ENCODE measurements around the gene ZNF550. TPM values are rescaled to one million over a fixed set of nuclear protein-coding genes. Genes with fewer than 3 reads are reported as not detected.

The ZNF550 gene
- total RNA-seq: 6.6 and 8.3 TPM in 2 replicates

GRCh38 chr19:57559404-57560025 lies at the start of gene ZNF550:
Gene ZNF550, minus strand, starts transcription at chr19:57559863. Its CDS starts 181 bp downstream, at chr19:57559682.

DNA sequence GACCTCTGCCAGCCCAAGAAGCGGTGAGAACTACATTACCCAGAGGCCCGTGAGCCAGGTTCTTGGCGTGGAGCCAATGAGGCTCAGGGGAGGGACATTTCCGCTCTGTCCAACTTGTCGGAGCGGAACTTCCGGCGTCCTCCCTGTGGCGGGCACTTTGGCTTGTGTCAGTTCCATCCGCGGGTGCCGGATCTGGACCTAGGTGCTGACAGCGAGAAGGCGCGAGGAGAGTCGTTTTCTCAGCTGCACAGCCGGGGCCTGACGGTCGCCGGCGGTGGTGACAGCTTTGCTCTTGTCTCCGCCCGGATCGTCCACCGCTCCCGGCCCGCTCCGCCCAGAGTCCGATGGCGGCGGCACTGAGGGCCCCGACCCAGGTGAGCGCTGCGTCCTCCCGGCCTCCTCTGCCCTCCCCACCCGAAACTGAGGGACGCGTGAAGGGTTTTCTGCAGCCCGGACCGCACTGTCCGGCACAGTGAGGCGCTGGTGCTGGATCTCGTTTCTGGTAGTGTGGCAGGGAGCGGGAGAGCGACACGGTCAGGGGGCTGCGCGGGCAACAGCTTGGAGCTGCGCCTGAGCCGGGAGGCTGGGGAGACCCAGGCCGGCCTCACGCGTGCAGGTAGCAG lies 40.2 kb upstream of the ZNF550 start, which contains the start of gene ZNF530:
ZNF530 (plus strand) TSS at position 125 of the 623 bp plus-strand sequence. CDS start 4,461 bp downstream, outside the sequence.

GRCh38 chr19:57583521-57584416 lies 24.1 kb upstream of the ZNF550 start, which contains the start of gene ZIK1:
Gene ZIK1, plus strand, starts transcription at chr19:57584145. Its CDS starts 212 bp downstream, at chr19:57584357.

GRCh38 chr19:57578487-57579205 lies 19.0 kb upstream of the ZNF550 start, which contains the start of gene ZNF416:
Gene ZNF416, minus strand, starts transcription at chr19:57578911. Its CDS starts 207 bp downstream, at chr19:57578704.

DNA sequence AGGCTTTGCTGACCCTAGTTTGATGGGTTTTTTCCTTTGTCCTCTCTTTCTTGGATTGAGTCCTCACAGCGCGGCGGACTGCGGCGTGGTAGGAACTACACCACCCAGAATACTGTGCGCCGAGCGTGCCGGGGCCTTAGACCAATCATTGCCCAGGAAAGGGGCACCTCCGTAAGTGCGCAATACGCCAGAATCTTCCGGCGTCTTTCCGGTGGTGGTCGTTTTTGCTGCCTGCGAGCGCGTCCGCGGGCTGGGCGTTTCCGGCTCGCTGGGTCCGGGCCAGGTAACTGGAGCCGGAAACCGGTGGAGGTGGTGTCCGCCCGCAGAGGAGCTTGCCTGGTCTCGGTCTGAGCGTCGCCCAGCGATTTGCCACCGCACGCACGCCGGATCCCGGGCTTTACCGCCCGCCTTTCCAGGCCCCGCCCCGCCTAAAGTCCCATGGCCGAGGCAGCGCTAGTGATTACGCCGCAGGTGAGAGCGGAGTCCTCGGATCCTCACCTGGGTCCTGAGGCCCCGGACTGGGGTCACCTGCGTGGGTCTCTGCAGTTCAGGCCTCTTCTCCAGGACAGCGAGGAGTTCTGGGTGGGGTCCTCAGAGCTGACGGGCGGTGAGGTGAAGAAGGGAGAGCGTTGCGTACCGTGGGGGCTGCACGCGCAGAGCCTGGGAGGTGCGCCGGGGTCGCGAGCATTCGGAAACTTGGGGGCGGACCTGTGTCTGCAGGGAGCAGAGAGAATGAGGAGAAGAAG lies 32.4 kb downstream of the ZNF550 start, which contains the start of gene ZNF549:
ZNF549 (plus strand) TSS at position 221 of the 746 bp plus-strand sequence; CDS start at position 439, 218 bp downstream.

DNA sequence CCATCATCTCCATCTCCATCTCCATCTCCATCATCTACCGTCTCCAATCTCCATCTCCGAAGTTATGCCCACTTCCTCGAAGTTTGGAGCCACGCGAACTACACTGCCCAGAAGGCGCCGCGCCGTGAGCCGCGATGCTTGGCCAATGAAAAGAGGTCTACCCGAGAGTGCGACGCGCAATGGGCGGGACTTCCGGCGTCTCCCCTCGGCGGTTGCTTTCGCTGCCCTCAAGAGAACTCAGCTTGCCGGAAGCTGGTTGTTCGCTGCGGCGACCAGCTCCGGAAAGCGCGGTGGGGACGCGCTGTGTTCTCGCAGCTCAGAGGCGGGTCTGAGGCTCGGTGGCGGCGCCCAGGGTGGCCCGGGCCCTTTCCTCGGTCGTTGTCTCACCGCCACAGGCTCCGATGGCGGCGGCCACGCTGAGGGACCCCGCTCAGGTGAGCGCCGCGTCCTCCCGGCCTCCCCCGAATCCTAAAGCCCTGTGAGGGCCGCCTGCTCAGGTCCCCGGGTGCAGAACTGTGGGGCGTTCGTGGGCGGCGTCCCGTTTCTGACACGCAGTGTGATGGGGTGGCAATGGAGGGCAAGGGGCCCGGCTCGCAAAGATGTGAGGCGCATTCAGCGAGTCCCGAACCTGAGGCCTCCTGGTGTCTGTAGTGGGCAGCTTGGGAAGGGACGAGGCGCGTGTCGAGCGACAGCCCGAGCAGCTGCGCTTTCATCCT lies 59.8 kb downstream of the ZNF550 start, which contains the start of gene ZNF773:
ZNF773 (plus strand) TSS at position 259 of the 716 bp plus-strand sequence; CDS start at position 402, 143 bp downstream.

GRCh38 chr19:57487477-57488298 lies 72.0 kb downstream of the ZNF550 start, which contains the start of gene ZNF419:
Gene ZNF419, plus strand, starts transcription at chr19:57487750. Its CDS starts 201 bp downstream, at chr19:57487951.

Other genes with a start within 250 kb of the ZNF550 start
- 7.9 and 12.2 TPM in 2 replicates for gene ZNF543, start 239.4 kb downstream of the ZNF550 start, total RNA-seq
- gene ZNF304, start 208.6 kb downstream of the ZNF550 start, total RNA-seq: 9.4 and 12.2 TPM in 2 replicates
- gene TRAPPC2B, start 196.3 kb downstream of the ZNF550 start, total RNA-seq: 10.3 and 11.3 TPM in 2 replicates
- gene ZNF547, start 196.3 kb downstream of the ZNF550 start, total RNA-seq: 2.6 and 2.9 TPM in 2 replicates
- 11.9 and 16.6 TPM in 2 replicates for gene ZNF548, start 170.0 kb downstream of the ZNF550 start, total RNA-seq
- gene ZNF17, start 148.7 kb downstream of the ZNF550 start, total RNA-seq: 11.5 and 13.0 TPM in 2 replicates
- gene ZNF749, start 124.5 kb downstream of the ZNF550 start, total RNA-seq: 8.8 and 11.1 TPM in 2 replicates
- gene VN1R1, start 102.7 kb downstream of the ZNF550 start, total RNA-seq: 0.11 and 0.17 TPM in 2 replicates
- 10.9 and 17.6 TPM in 2 replicates for gene ZNF772, start 82.3 kb downstream of the ZNF550 start, total RNA-seq
- 7.6 and 10.5 TPM in 2 replicates for gene ZNF419, start 72.1 kb downstream of the ZNF550 start, total RNA-seq
- gene ZNF773, start 59.9 kb downstream of the ZNF550 start, total RNA-seq: 8.6 and 11.6 TPM in 2 replicates
- gene ZNF549, start 32.5 kb downstream of the ZNF550 start, total RNA-seq: 4.1 and 5.5 TPM in 2 replicates
- 3.6 and 5.2 TPM in 2 replicates for gene ZNF416, start 19.0 kb upstream of the ZNF550 start, total RNA-seq
- gene ZIK1, start 24.3 kb upstream of the ZNF550 start, total RNA-seq: 2.6 and 4.5 TPM in 2 replicates
- 3.5 and 4.4 TPM in 2 replicates for gene ZNF530, start 40.0 kb upstream of the ZNF550 start, total RNA-seq
- 18.7 and 23.5 TPM in 2 replicates for gene ZNF134, start 54.4 kb upstream of the ZNF550 start, total RNA-seq
- gene ZNF211, start 73.3 kb upstream of the ZNF550 start, total RNA-seq: 9.0 and 12.5 TPM in 2 replicates
- gene ZSCAN4, start 109.1 kb upstream of the ZNF550 start, total RNA-seq: not detected in 2 replicates
- 6.0 and 9.4 TPM in 2 replicates for gene ZNF551, start 122.1 kb upstream of the ZNF550 start, total RNA-seq
- gene ZNF154, start 149.3 kb upstream of the ZNF550 start, total RNA-seq: under 0.01 and 0.11 TPM in 2 replicates
- 4.9 and 5.5 TPM in 2 replicates for gene ZNF671, start 167.8 kb upstream of the ZNF550 start, total RNA-seq
- 17.7 and 18.0 TPM in 2 replicates for gene ZNF776, start 187.0 kb upstream of the ZNF550 start, total RNA-seq
- gene ZNF586, start 209.8 kb upstream of the ZNF550 start, total RNA-seq: 14.5 and 17.8 TPM in 2 replicates

All from dermis lymphatic vessel endothelial cell (primary cell).